SK-N-SH treated with all-trans-retinoic acid at 6 μM for 48 hours (cell line): ENCODE results near the gene PRRC2B.

Experiments used
- CSDC2 ChIP-seq: fragments of 250-450 bp; sonication (Bioruptor Pico); IDR thresholded peaks from 2 replicates; pipeline ENCODE4 v1.5.0; 2020; ENCODE audit warnings: mild to moderate bottlenecking, moderate library complexity
- ISL1 ChIP-seq: fragments of 250-450 bp; sonication (Bioruptor Pico); IDR thresholded peaks from 2 replicates; pipeline ENCODE4 v2.1.2; 2022; ENCODE audit warnings: mild to moderate bottlenecking, moderate library complexity
- PATZ1 ChIP-seq: fragments of 250-450 bp; sonication (Bioruptor Pico); IDR thresholded peaks from 2 replicates; pipeline ENCODE4 v1.8.0; 2020; ENCODE audit warnings: mild to moderate bottlenecking, moderate library complexity, borderline replicate concordance
- RARB ChIP-seq: fragments of 250-450 bp; sonication (Bioruptor Pico); IDR thresholded peaks from 2 replicates; pipeline ENCODE4 v1.8.0; 2021; ENCODE audit warnings: mild to moderate bottlenecking, moderate library complexity

DNA sequence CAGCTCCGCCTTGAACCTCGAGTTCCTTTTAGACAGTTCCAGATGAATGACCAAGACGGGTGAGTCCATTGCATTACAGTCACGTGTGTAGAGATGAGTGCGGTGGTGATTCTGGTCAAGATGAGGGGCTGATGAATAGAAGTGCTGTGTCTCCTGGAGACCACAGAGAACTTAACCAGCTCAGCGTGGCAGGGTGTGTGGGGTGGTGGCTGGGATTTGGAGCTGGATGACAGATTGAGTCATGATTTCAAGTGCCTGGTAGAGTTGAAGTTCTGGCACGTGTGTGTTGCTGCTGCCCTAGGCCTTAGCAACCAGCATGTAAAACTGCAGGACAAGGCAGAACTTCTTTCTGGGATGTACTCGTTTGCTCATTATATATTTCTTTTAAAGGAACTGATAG, 53.3 kb downstream of the PRRC2B start:
- no peak for TF ChIP-seq PATZ1 (CRISPR knock-in tag)
- no peak for TF ChIP-seq ISL1 (CRISPR knock-in tag)
- TF ChIP-seq CSDC2 (CRISPR knock-in tag) = no peak
- TF ChIP-seq RARB (CRISPR knock-in tag) = no peak
